ENCODE results near the gene AUTS2.

Gene AUTS2

DNA sequence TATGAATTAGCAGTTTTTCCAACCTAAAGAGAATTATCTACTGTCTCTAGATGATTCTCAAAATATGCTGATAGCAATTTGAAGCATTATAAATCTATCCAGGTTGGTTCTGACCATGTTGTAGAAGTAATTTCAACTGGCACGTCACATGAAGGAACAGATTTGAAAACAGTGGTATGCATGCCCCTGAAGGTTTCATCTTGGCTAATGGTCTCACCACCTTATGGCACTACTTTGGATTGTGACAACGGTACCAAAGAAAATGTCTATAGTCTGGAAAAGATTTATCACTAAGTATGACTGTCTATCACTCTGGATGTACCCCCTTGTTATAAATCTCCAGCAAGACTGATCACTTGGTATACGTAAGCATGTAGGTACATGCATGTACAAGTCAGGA, 810.6 kb downstream of the AUTS2 start:
- Histone ChIP-seq H2AFZ (ENCODE audit: low read depth, low read length, severe bottlenecking) (no peak overlapping the region), H3K27me3 (ENCODE audit: low read length) (no peaks in the 10 kb centered on the region)

GRCh38 chr7:70410134-70410750, 812.0 kb downstream of the AUTS2 start:
- H3K4me2 ChIP-seq (ENCODE audit: low read depth, low read length, poor library complexity, severe bottlenecking), result no peak overlapping the region
- TF ChIP-seq, protein P1, sequence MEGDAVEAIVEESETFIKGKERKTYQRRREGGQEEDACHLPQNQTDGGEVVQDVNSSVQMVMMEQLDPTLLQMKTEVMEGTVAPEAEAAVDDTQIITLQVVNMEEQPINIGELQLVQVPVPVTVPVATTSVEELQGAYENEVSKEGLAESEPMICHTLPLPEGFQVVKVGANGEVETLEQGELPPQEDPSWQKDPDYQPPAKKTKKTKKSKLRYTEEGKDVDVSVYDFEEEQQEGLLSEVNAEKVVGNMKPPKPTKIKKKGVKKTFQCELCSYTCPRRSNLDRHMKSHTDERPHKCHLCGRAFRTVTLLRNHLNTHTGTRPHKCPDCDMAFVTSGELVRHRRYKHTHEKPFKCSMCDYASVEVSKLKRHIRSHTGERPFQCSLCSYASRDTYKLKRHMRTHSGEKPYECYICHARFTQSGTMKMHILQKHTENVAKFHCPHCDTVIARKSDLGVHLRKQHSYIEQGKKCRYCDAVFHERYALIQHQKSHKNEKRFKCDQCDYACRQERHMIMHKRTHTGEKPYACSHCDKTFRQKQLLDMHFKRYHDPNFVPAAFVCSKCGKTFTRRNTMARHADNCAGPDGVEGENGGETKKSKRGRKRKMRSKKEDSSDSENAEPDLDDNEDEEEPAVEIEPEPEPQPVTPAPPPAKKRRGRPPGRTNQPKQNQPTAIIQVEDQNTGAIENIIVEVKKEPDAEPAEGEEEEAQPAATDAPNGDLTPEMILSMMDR (IDR thresholded peaks at IDR 0.05; ENCODE audit: insufficient read depth, low read length, poor library complexity, severe bottlenecking), result no peak
- no peak for TF ChIP-seq EZH2phosphoT487 (conservative IDR thresholded peaks at IDR 0.05; ENCODE audit: low read length)
- no peaks in the 10 kb centered on the region for H3F3A ChIP-seq (ENCODE audit: insufficient read depth)
- no peak overlapping the region for H2AFZ ChIP-seq (ENCODE audit: low read depth, low read length, severe bottlenecking)
- no peak overlapping the region for H3K27ac ChIP-seq (ENCODE audit: low read depth, low read length)
- H3K4me3 ChIP-seq (ENCODE audit: insufficient read depth, low read length, poor library complexity, severe bottlenecking), result no peak overlapping the region
- H3K9me3 ChIP-seq (ENCODE audit: insufficient read depth, low read length), result no peaks in the 10 kb centered on the region
- no peaks in the 10 kb centered on the region for H3K36me3 ChIP-seq (ENCODE audit: low read length)
- no peaks in the 10 kb centered on the region for H4K20me1 ChIP-seq (ENCODE audit: low read depth, low read length)
- H3K79me2 ChIP-seq (ENCODE audit: insufficient read depth, low read length), result no peaks in the 10 kb centered on the region
- H3K9me2 ChIP-seq (replicated peaks; ENCODE audit: insufficient read depth, low read length), result no peaks in the 10 kb centered on the region
- H3K27me3 ChIP-seq (ENCODE audit: low read length), result no peaks in the 10 kb centered on the region
- no peak overlapping the region for H3K9ac ChIP-seq (ENCODE audit: low read length)

More for the DNA sequence above, 810.6 kb downstream of the AUTS2 start:
- H3K79me2 ChIP-seq (ENCODE audit: insufficient read depth, low read length), result no peaks in the 10 kb centered on the region
- no peak overlapping the region for H3K9ac ChIP-seq (ENCODE audit: low read length)
- TF ChIP-seq, protein P1 (IDR thresholded peaks at IDR 0.05; ENCODE audit: insufficient read depth, low read length, poor library complexity, severe bottlenecking), result no peak
- TF ChIP-seq EZH2phosphoT487 (conservative IDR thresholded peaks at IDR 0.05; ENCODE audit: low read length), result no peak
- no peaks in the 10 kb centered on the region for H3K9me2 ChIP-seq (replicated peaks; ENCODE audit: insufficient read depth, low read length)
- no peak overlapping the region for H3K27ac ChIP-seq (ENCODE audit: low read depth, low read length)
- no peak overlapping the region for H3K4me3 ChIP-seq (ENCODE audit: insufficient read depth, low read length, poor library complexity, severe bottlenecking)
- H4K20me1 ChIP-seq (ENCODE audit: low read depth, low read length), result no peaks in the 10 kb centered on the region
- H3K4me2 ChIP-seq (ENCODE audit: low read depth, low read length, poor library complexity, severe bottlenecking), result no peak overlapping the region
- no peaks in the 10 kb centered on the region for H3F3A ChIP-seq (ENCODE audit: insufficient read depth)
- no peaks in the 10 kb centered on the region for H3K9me3 ChIP-seq (ENCODE audit: insufficient read depth, low read length)
- H3K36me3 ChIP-seq (ENCODE audit: low read length), result no peaks in the 10 kb centered on the region

DNA sequence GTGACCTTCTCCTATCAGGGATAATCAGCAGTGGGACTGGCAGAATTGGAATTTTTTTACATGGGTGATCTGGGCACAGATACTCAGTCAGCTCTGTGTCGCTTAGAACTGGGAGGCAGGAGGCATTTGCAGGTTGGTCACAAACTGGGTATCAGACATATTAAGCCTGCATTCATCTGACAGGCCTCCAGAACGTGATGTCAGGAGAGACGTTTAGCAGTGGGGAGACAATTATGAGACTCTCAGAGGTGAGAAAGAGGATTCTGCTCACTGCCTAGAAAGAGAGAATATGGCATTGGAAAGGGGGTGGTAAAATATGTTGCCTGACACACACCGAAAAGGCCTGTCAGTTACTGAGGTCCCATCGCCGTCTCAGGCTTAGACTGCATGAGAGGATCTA, 816.1 kb downstream of the AUTS2 start:
- no peak overlapping the region for H3K4me3 ChIP-seq (ENCODE audit: insufficient read depth, low read length, poor library complexity, severe bottlenecking)
- H3K9ac ChIP-seq (ENCODE audit: low read length), result no peak overlapping the region
- no peaks in the 10 kb centered on the region for H3K36me3 ChIP-seq (ENCODE audit: low read length)
- H3K9me3 ChIP-seq (ENCODE audit: insufficient read depth, low read length), result no peaks in the 10 kb centered on the region
- no peak overlapping the region for H2AFZ ChIP-seq (ENCODE audit: low read depth, low read length, severe bottlenecking)
- H3K4me2 ChIP-seq (ENCODE audit: low read depth, low read length, poor library complexity, severe bottlenecking), result no peak overlapping the region
- no peak overlapping the region for H3K27ac ChIP-seq (ENCODE audit: low read depth, low read length)
- H4K20me1 ChIP-seq (ENCODE audit: low read depth, low read length), result no peaks in the 10 kb centered on the region
- no peaks in the 10 kb centered on the region for H3K79me2 ChIP-seq (ENCODE audit: insufficient read depth, low read length)
- H3K27me3 ChIP-seq (ENCODE audit: low read length), result no peaks in the 10 kb centered on the region
- H3K9me2 ChIP-seq (replicated peaks; ENCODE audit: insufficient read depth, low read length), result no peaks in the 10 kb centered on the region
- TF ChIP-seq EZH2phosphoT487 (conservative IDR thresholded peaks at IDR 0.05; ENCODE audit: low read length), result no peak
- TF ChIP-seq, protein P1 (IDR thresholded peaks at IDR 0.05; ENCODE audit: insufficient read depth, low read length, poor library complexity, severe bottlenecking), result no peak
- no peaks in the 10 kb centered on the region for H3F3A ChIP-seq (ENCODE audit: insufficient read depth)

All from SU-DHL-6 (cell line).